Measurements from ENCODE around the gene WWOX.

DNA sequence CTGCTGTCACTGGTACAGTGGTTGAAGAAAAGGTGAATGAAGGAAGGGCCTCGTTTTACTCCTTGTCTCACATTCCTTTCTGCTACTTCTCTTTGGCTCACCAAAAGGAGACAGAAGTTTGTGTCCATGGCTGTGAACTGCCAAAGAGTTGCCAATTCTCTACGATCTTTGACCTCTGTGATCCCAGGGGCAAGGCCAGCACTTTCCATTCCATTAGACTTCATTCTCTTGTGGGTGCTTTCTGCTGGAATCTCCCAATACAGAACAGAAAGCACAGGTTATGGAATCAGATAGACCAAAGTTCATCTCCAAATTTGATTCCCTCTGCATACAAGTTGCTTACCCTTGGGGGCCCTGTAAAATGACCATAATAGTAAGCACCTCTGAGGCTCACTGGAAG is 1093.5 kb downstream of the WWOX start:
- no peak for TF ChIP-seq EP300 (IDR thresholded peaks at IDR 0.05; ENCODE audit: borderline replicate concordance in 1 of 2, low read depth in 2 of 2, low read length in 2 of 2)
- TF ChIP-seq POLR2AphosphoS5 (IDR thresholded peaks at IDR 0.05; ENCODE audit: low read depth, low read length) = no peak
- no peak for TF ChIP-seq POLR2A (IDR thresholded peaks at IDR 0.05; ENCODE audit: control extremely low read depth in 1 of 2, low read depth in 2 of 2, low read length in 2 of 2)
- TF ChIP-seq SP2 (IDR thresholded peaks at IDR 0.05; ENCODE audit: low read length) = no peak
- TF ChIP-seq, protein P1, sequence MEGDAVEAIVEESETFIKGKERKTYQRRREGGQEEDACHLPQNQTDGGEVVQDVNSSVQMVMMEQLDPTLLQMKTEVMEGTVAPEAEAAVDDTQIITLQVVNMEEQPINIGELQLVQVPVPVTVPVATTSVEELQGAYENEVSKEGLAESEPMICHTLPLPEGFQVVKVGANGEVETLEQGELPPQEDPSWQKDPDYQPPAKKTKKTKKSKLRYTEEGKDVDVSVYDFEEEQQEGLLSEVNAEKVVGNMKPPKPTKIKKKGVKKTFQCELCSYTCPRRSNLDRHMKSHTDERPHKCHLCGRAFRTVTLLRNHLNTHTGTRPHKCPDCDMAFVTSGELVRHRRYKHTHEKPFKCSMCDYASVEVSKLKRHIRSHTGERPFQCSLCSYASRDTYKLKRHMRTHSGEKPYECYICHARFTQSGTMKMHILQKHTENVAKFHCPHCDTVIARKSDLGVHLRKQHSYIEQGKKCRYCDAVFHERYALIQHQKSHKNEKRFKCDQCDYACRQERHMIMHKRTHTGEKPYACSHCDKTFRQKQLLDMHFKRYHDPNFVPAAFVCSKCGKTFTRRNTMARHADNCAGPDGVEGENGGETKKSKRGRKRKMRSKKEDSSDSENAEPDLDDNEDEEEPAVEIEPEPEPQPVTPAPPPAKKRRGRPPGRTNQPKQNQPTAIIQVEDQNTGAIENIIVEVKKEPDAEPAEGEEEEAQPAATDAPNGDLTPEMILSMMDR (IDR thresholded peaks at IDR 0.05; ENCODE audit: control extremely low read depth in 1 of 3, insufficient read depth in 1 of 3, low read depth in 1 of 3, low read length in 3 of 3) = no peak
- no peak for TF ChIP-seq CHD2 (IDR thresholded peaks at IDR 0.05; ENCODE audit: low read length)
- no peak for TF ChIP-seq POU5F1 (IDR thresholded peaks at IDR 0.05; ENCODE audit: low read depth, low read length)
- TF ChIP-seq, protein P2, sequence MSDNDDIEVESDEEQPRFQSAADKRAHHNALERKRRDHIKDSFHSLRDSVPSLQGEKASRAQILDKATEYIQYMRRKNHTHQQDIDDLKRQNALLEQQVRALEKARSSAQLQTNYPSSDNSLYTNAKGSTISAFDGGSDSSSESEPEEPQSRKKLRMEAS (IDR thresholded peaks at IDR 0.05) = no peak

All from H1 (cell line).